ENCODE measurements around the gene IL17RE. TPM values are rescaled to one million over a fixed set of nuclear protein-coding genes. Genes with fewer than 3 reads are reported as not detected.

The IL17RE gene
- total RNA-seq, 1 donor, result 0.72 TPM

GRCh38 chr3:9946112-9947024, 43.7 kb downstream of the IL17RE start:
- peak overlapping the region; percentile 66 for H3K27ac ChIP-seq (ENCODE audit: low read depth, low read length)
- peaks cover 16% of the 10 kb centered on the region for H3K4me1 ChIP-seq (ENCODE audit: insufficient read depth, low read length)
- DNase-seq (ENCODE audit: insufficient read length, low spot score, missing footprints), result peak; percentile 99
- TF ChIP-seq CTCF (IDR thresholded peaks at IDR 0.05; ENCODE audit: extremely low read depth, low read depth, low read length), result peak; percentile 60
- H4K20me1 ChIP-seq (ENCODE audit: insufficient read depth, low read length), result no peaks in the 10 kb centered on the region
- H3K4me2 ChIP-seq (ENCODE audit: insufficient read depth, low read length), result peak overlapping the region; percentile 94
- no peaks in the 10 kb centered on the region for H3K79me2 ChIP-seq (ENCODE audit: insufficient read depth, low read length)
- peak overlapping the region; percentile 84 for H3K4me3 ChIP-seq (ENCODE audit: insufficient read depth, low read length)
- H2AFZ ChIP-seq (ENCODE audit: low read length), result peak overlapping the region; percentile 93
- no peaks in the 10 kb centered on the region for H3K27me3 ChIP-seq (ENCODE audit: insufficient read depth, low read length)
- H3K9me3 ChIP-seq (ENCODE audit: low read depth, low read length), result no peaks in the 10 kb centered on the region
- peaks cover 4% of the 10 kb centered on the region for H3K36me3 ChIP-seq (ENCODE audit: insufficient read depth, low read length)

GRCh38 chr3:9947025-9947995, 44.7 kb downstream of the IL17RE start:
- peak overlapping the region; percentile 19 for H3K27ac ChIP-seq (ENCODE audit: low read depth, low read length)
- peak; percentile 98 for DNase-seq (ENCODE audit: insufficient read length, low spot score, missing footprints)
- H3K79me2 ChIP-seq (ENCODE audit: insufficient read depth, low read length), result no peaks in the 10 kb centered on the region
- H3K9me3 ChIP-seq (ENCODE audit: low read depth, low read length), result no peaks in the 10 kb centered on the region
- H2AFZ ChIP-seq (ENCODE audit: low read length), result peak overlapping the region; percentile 93
- H3K4me1 ChIP-seq (ENCODE audit: insufficient read depth, low read length), result peaks cover 21% of the 10 kb centered on the region
- H3K36me3 ChIP-seq (ENCODE audit: insufficient read depth, low read length), result peaks cover 4% of the 10 kb centered on the region
- TF ChIP-seq CTCF (IDR thresholded peaks at IDR 0.05; ENCODE audit: extremely low read depth, low read depth, low read length), result peak; percentile 61
- peak overlapping the region; percentile 94 for H3K4me2 ChIP-seq (ENCODE audit: insufficient read depth, low read length)
- no peaks in the 10 kb centered on the region for H4K20me1 ChIP-seq (ENCODE audit: insufficient read depth, low read length)
- peak overlapping the region; percentile 84 for H3K4me3 ChIP-seq (ENCODE audit: insufficient read depth, low read length)
- no peaks in the 10 kb centered on the region for H3K27me3 ChIP-seq (ENCODE audit: insufficient read depth, low read length)

- no peak overlapping the region for H3K27ac ChIP-seq (ENCODE audit: low read depth, low read length)
- H3K36me3 ChIP-seq (ENCODE audit: insufficient read depth, low read length), result peaks cover 4% of the 10 kb centered on the region
- no peaks in the 10 kb centered on the region for H3K27me3 ChIP-seq (ENCODE audit: insufficient read depth, low read length)
- H3K4me2 ChIP-seq (ENCODE audit: insufficient read depth, low read length), result no peak overlapping the region
- H3K4me3 ChIP-seq (ENCODE audit: insufficient read depth, low read length), result no peak overlapping the region
- DNase-seq (ENCODE audit: insufficient read length, low spot score, missing footprints), result no peak
- H4K20me1 ChIP-seq (ENCODE audit: insufficient read depth, low read length), result no peaks in the 10 kb centered on the region
- H3K9me3 ChIP-seq (ENCODE audit: low read depth, low read length), result no peaks in the 10 kb centered on the region
- H3K4me1 ChIP-seq (ENCODE audit: insufficient read depth, low read length), result peaks cover 21% of the 10 kb centered on the region
- no peak overlapping the region for H2AFZ ChIP-seq (ENCODE audit: low read length)
- H3K79me2 ChIP-seq (ENCODE audit: insufficient read depth, low read length), result no peaks in the 10 kb centered on the region
- TF ChIP-seq CTCF (IDR thresholded peaks at IDR 0.05; ENCODE audit: extremely low read depth, low read depth, low read length), result no peak
Measured at GRCh38 chr3:9948586-9948985, 45.9 kb downstream of the IL17RE start.
